ENCODE results near the gene CALN1. TPM values are rescaled to one million over a fixed set of nuclear protein-coding genes. Genes with fewer than 3 reads are reported as not detected.
"Not testable (repeated sequence)": the region's sequence is repeated elsewhere in the genome, so short reads cannot be mapped to it uniquely, and the experiment has no call there.

Gene CALN1
- total RNA-seq, 1 donor from 2014 or later: not detected

DNA sequence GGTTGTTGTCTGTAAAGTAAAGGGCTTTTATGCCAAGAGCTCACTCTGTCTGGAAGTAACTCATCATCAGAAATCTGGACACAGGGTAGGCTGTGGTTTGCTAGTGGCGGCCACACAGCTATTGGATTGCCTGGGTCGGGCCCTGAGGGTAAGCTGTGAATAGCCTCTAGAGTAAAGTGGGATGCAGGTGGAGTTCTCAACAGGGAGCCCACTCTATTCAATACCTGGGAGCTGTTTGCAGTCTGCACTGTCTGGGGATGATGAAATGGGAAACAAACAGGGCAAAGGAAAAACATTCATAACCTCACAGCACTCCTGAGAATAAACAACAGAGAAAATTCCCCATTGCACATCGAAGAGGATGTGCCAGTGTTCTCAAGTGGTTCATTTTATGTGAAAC is 582.6 kb downstream of the CALN1 start:
- H3K9me3 ChIP-seq: no peaks in the 10 kb centered on the region
- no peak for ATAC-seq
- H3K27me3 ChIP-seq: no peaks in the 10 kb centered on the region
- H3K36me3 ChIP-seq: no peaks in the 10 kb centered on the region
- TF ChIP-seq, protein P1, sequence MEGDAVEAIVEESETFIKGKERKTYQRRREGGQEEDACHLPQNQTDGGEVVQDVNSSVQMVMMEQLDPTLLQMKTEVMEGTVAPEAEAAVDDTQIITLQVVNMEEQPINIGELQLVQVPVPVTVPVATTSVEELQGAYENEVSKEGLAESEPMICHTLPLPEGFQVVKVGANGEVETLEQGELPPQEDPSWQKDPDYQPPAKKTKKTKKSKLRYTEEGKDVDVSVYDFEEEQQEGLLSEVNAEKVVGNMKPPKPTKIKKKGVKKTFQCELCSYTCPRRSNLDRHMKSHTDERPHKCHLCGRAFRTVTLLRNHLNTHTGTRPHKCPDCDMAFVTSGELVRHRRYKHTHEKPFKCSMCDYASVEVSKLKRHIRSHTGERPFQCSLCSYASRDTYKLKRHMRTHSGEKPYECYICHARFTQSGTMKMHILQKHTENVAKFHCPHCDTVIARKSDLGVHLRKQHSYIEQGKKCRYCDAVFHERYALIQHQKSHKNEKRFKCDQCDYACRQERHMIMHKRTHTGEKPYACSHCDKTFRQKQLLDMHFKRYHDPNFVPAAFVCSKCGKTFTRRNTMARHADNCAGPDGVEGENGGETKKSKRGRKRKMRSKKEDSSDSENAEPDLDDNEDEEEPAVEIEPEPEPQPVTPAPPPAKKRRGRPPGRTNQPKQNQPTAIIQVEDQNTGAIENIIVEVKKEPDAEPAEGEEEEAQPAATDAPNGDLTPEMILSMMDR (IDR thresholded peaks at IDR 0.05): no peak
- no peak overlapping the region for H3K4me3 ChIP-seq
- DNase-seq: no peak
- intact Hi-C loops (cut with DNase I): no loop called here
- no peaks in the 10 kb centered on the region for H3K4me1 ChIP-seq
- no peak overlapping the region for H3K27ac ChIP-seq

DNA sequence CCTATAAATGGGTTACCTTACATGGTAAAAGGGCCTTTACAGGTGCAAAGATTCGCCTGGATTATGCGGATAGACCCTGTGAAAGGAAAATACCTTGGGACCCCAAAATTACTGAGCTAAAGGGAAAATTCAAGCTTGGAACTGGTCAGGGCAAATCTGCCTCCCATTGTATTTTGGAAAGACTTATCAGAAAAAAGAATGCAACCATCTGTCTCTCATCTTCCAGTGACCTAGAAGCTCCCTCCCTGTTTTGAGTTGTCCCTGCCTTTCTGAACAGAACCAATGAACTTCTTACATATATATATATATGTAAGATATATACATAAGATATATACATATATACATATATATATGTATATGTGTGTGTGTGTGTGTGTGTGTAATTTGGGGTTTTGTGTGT is 583.8 kb downstream of the CALN1 start:
- Histone ChIP-seq H3K4me3 (no peak overlapping the region), H3K4me1 (no peaks in the 10 kb centered on the region), H3K9me3 (no peaks in the 10 kb centered on the region), H3K27ac (no peak overlapping the region), H3K27me3 (no peaks in the 10 kb centered on the region), H3K36me3 (no peaks in the 10 kb centered on the region)
- no peak for ATAC-seq
- intact Hi-C loops (cut with DNase I): no loop called here
- DNase-seq: no peak
- TF ChIP-seq, protein P1 (IDR thresholded peaks at IDR 0.05): no peak

DNA sequence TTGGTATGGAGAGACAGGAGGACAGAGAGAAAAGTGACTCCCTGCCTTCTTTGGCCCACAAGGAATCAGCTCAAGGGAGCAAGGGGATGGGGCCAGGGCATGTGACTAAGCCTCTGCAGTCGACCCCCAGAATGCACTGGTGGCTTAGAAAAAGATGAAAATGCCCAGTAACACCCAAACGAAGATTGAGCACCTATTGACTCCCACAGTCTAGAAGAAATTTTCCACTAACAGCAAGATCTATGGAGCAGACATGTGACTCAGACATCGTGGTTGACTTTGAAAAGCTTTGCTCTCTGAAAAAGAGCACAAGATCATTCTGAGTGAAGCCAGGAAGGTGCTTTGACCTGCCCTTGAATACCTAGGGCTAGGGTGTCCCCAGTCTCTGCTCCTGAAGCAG is 586.0 kb downstream of the CALN1 start:
- no peak for DNase-seq
- intact Hi-C loops (cut with DNase I): no loop called here
- ATAC-seq: no peak
- Histone ChIP-seq H3K27ac (no peak overlapping the region), H3K4me1 (no peaks in the 10 kb centered on the region), H3K36me3 (no peaks in the 10 kb centered on the region), H3K4me3 (no peak overlapping the region), H3K27me3 (no peaks in the 10 kb centered on the region), H3K9me3 (no peaks in the 10 kb centered on the region)
- TF ChIP-seq, protein P1 (IDR thresholded peaks at IDR 0.05): no peak

DNA sequence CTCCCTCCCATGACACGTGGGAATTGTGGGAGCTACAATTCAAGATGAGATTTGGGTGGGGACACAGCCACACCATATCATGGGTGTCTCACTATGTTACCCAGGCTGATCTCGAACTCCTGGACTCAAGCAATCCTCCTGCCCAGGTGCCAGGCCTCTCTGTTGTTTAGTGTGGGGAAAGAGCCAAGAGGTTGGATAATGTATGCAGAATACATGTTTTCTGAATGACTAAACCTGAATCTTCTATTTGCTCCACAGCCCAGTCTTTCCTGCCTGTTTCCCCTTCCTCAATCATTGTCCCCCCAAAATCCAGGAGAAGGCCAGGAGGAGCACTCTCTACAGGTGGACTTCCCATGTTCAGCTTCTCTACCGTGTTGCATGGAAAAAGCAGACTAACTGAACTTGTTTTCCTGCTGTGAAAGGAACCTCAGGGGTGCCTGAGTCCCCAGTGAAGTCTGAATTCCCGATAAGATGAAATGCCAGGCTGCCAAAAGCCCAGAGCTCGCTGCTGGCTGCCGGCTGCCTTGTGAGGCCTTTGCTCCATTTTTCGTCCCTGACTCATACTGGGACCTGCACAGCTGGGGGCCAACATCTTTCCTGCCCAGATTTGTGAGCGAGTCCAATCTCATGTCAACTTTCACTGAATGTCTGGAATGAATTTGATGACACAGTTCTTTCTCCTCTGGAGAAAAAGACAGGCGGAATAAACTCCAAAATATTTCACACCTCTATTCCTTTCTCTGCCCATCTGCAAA is 588.0 kb downstream of the CALN1 start:
- DNase-seq (no peak), ATAC-seq (no peak)
- H3K36me3 ChIP-seq: no peaks in the 10 kb centered on the region
- no peak overlapping the region for H3K27ac ChIP-seq
- H3K9me3 ChIP-seq: no peaks in the 10 kb centered on the region
- H3K27me3 ChIP-seq: no peaks in the 10 kb centered on the region
- intact Hi-C loops (cut with DNase I): no loop called here
- H3K4me1 ChIP-seq: no peaks in the 10 kb centered on the region
- no peak overlapping the region for H3K4me3 ChIP-seq
- TF ChIP-seq, protein P1 (IDR thresholded peaks at IDR 0.05): no peak

DNA sequence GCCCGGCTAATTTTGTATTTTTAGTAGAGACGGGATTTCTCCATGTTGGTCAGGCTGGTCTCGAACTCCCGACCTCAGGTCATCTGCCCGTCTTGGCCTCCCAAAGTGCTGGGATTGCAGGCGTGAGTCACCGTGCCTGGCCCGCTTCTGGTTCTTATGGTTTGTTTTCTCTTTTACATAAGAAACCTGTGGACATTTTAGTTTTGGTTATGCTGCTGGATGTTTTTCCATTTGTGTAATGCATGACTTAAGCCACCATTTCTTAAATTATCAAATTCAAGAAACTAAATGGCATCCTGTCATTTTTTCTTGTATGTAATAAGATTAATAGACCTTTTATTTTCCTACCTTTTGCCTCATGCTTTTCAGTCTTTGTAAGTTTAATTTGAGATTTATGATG is 589.7 kb downstream of the CALN1 start:
- H3K27me3 ChIP-seq; intact Hi-C loops (cut with DNase I); H3K27ac ChIP-seq; H3K4me3 ChIP-seq; DNase-seq; H3K4me1 ChIP-seq; H3K36me3 ChIP-seq; ATAC-seq; H3K9me3 ChIP-seq: not testable (repeated sequence)

DNA sequence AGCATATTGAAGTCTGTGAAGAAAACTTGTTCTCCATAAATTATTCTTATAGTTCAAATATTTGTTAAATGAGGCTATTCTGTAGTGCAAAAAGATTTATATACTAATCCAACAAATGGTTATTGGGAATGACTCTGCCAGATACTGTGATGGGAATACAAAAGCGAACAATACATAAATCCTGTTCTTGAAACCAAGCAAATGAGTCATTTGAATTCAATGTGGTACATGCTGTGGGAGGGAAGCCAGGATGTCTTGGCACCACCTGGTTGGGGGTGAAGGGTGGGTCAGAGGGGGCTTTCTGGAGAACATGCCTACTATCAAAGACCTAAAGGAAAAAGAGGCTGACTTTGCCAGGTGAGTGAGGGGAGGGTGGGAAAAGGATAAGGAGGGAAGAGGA is 594.2 kb downstream of the CALN1 start:
- no peaks in the 10 kb centered on the region for H3K4me1 ChIP-seq
- intact Hi-C loops (cut with DNase I): no loop called here
- H3K27ac ChIP-seq: no peak overlapping the region
- no peak overlapping the region for H3K4me3 ChIP-seq
- no peak for ATAC-seq
- TF ChIP-seq, protein P1 (IDR thresholded peaks at IDR 0.05): no peak
- H3K27me3 ChIP-seq: no peaks in the 10 kb centered on the region
- no peaks in the 10 kb centered on the region for H3K9me3 ChIP-seq
- no peaks in the 10 kb centered on the region for H3K36me3 ChIP-seq
- DNase-seq: no peak
